Activated T-cell treated with anti-CD3 and anti-CD28 coated beads, Interleukin-2, amount 50 U/mL, for 1 hour (primary cell): ENCODE results near the gene FOXN3.
"Not testable (repeated sequence)": the region's sequence is repeated elsewhere in the genome, so short reads cannot be mapped to it uniquely, and the experiment has no call there.

Experiments
- DNase-seq: peaks from one replicate; pipeline ENCODE4 v3.0.0-alpha.2; 2020

FOXN3 gene

DNA sequence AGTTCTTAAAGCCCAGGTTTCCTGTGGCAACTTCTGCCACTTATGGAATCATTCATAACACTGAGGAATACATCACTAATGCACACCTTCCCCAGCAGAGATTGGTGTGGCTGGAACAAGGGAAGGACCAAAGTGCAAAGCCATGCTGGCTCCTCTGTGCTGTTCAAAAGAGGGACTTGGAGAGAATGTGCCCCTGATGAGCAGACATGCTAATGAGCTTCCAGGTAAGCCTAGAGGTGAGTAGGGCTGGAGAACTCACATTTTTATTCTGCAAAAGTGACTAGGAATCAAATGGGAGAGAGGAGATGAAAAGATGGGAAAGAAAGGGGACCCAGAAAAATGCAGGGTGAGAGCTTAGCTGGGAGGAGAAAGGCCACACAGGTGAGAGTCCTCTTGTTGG lies 302.9 kb downstream of the FOXN3 start:
- DNase-seq = no peak

- DNase-seq = no peak
Measured at GRCh38 chr14:89112720-89113119, 304.3 kb downstream of the FOXN3 start.

DNA sequence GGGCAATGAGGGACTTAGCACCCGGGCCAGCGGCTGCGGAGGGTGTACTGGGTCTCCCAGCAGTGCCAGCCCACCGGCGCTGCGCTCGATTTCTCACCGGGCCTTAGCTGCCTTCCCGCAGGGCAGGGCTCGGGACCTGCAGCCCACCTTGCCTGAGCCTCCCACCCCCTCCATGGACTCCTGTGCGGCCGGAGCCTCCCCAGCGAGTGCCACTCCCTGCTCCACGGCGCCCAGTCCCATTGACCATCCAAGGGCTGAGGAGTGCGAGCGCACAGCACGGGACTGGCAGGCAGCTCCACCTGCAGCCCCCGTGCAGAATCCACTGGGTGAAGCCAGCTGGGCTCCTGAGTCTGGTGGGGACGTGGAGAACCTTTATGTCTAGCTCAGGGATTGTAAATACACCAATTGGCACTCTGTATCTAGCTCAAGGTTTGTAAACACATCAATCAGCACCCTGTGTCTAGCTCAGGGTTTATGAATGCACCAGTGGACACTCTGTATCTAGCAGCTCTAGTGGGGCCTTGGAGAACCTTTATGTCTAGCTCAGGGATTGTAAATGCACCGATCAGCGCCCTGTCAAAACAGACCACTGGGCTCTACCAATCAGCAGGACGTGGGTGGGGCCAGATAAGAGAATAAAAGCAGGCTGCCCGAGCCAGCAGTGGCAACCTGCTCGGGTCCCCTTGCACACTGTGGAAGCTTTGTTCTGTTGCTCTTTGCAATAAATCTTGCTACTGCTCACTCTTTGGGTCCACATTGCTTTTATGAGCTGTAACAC lies 305.1 kb downstream of the FOXN3 start:
- not testable (repeated sequence) for DNase-seq

DNA sequence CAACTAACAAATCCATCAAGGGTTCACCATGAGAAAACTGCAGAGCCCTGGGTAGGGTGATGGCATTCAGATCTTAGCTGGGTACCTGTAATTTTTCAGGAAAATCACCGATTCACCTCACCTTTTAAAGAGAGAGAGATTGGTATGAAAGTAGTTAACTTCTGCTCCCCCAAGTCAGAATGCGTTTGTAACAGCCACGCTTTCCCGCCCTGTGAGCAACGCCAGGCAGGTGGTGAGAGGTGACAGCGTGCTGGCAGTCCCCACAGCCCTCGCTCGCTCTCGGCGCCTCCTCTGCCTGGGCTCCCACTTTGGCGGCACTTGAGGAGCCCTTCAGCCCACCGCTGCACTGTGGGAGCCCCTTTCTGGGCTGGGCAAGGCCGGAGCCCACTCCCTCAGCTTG lies 305.8 kb downstream of the FOXN3 start:
- DNase-seq = not testable (repeated sequence)

DNA sequence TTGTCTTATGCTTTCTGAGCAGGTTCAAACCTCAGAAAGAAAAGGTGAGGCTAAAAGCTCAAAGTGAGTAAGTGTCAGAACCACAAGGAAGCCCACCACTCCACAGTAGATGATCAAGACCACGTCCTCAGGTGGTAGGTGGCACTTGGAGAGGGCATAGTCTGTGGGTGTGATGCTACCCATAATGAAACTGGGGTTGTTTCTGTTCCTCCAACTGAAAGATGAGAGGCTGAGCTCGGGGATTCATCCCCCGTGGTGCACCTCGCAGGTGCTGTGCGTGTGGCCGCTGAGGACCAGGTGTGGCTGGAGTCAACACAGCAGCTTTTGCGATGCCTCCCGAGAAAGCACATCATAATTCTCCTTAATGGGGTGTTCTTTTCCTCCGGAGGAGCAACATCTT lies 306.9 kb downstream of the FOXN3 start:
- no peak for DNase-seq

DNA sequence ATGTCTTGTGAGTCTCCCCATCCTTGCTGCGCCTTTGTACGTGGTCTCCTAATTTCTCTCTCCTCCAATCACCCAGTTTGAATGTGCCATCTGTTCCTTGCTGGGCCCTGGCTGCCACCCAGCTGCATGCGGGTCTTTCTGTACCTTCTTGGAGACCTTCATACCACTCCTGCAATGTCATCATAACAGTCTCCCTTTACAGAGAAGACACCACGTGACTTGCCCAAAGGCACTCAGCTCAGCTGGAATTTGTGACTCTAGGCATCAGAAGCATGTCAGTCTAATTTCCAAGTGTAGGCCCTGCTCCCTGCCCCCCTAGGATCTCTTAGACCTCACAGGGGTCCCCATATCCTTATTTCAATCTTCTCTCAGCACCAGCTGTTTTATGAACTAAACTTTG lies 308.4 kb downstream of the FOXN3 start:
- DNase-seq = no peak

DNA sequence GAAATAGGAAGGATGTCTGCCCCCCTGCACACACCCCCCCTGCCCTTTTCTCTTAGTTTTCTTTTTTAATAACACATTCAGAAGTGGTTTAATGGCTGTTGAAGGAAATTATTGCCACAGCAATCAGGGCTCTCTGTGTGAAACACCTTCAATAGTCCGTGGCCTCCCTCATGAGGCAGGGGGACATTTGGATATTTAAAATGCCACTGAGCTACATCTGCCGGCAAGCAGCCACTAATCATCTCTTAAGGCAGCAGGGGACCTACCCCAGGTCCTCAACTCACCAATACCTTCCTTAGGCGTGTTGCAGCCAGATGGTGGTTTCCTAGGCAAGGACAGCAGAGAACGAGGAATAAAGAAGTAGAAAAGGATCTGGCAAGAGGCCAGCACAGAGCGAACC lies 309.4 kb downstream of the FOXN3 start:
- no peak for DNase-seq
